IMR-90 (cell line): ENCODE results near the gene RBPJL.

Source experiments
- BHLHE40 ChIP-seq: fragments of 150-350 bp; IDR thresholded peaks from 2 replicates; pipeline ENCODE4 v1.6.1; 2016; ENCODE audit warnings: mild to moderate bottlenecking, low read depth, low read length
- CEBPB ChIP-seq: IDR thresholded peaks from 2 replicates; pipeline ENCODE4 v1.6.1; 2012; ENCODE audit warnings: low read depth, low read length, improper control_type of control experiment
- CHD1 ChIP-seq: IDR thresholded peaks from 2 replicates; pipeline ENCODE4 v1.6.1; 2012; ENCODE audit warnings: low read depth, low read length, improper control_type of control experiment
- FOS ChIP-seq: fragments of 150-350 bp; IDR thresholded peaks from 2 replicates; pipeline ENCODE4 v1.6.1; 2016; ENCODE audit warnings: low read depth, low read length
- MAFK ChIP-seq: IDR thresholded peaks from 2 replicates; pipeline ENCODE4 v1.6.1; 2012; ENCODE audit warnings: low read depth, low read length, improper control_type of control experiment
- MAZ ChIP-seq: IDR thresholded peaks from 2 replicates; pipeline ENCODE4 v1.6.1; 2012; ENCODE audit warnings: low read depth, mild to moderate bottlenecking, low read length, improper control_type of control experiment, moderate library complexity, borderline replicate concordance
- MXI1 ChIP-seq: IDR thresholded peaks from 2 replicates; pipeline ENCODE4 v1.6.1; 2012; ENCODE audit warnings: low read depth, mild to moderate bottlenecking, low read length, moderate library complexity, borderline replicate concordance
- POLR2A ChIP-seq: IDR thresholded peaks from 2 replicates; pipeline ENCODE4 v1.6.1; 2012; ENCODE audit warnings: mild to moderate bottlenecking, low read depth, low read length
- RAD21 ChIP-seq: IDR thresholded peaks from 2 replicates; pipeline ENCODE4 v1.6.1; 2012; ENCODE audit warnings: low read length, improper control_type of control experiment
- RCOR1 ChIP-seq: IDR thresholded peaks from 2 replicates; pipeline ENCODE4 v1.6.1; 2012; ENCODE audit warnings: mild to moderate bottlenecking, low read length, improper control_type of control experiment; ENCODE audit not compliant: insufficient replicate concordance
- RFX5 ChIP-seq: IDR thresholded peaks from 2 replicates; pipeline ENCODE4 v1.8.0; 2012; ENCODE audit warnings: low read depth, mild to moderate bottlenecking, low read length, moderate library complexity
- SMC3 ChIP-seq: fragments of 150-350 bp; IDR thresholded peaks from 2 replicates; pipeline ENCODE4 v1.6.1; 2016; ENCODE audit warnings: low read depth, mild to moderate bottlenecking, antibody characterized with exemption, low read length, moderate library complexity
- USF2 ChIP-seq: fragments of 150-350 bp; IDR thresholded peaks from 2 replicates; pipeline ENCODE4 v1.6.1; 2017; ENCODE audit warnings: mild to moderate bottlenecking, antibody characterized with exemption, low read length, low read depth
- TF ChIP-seq, protein P1 (sequence below): conservative IDR thresholded peaks from 2 replicates; pipeline ENCODE4 v1.5.1; 2012; ENCODE audit warnings: mild to moderate bottlenecking, low read depth, low read length, improper control_type of control experiment

DNA sequence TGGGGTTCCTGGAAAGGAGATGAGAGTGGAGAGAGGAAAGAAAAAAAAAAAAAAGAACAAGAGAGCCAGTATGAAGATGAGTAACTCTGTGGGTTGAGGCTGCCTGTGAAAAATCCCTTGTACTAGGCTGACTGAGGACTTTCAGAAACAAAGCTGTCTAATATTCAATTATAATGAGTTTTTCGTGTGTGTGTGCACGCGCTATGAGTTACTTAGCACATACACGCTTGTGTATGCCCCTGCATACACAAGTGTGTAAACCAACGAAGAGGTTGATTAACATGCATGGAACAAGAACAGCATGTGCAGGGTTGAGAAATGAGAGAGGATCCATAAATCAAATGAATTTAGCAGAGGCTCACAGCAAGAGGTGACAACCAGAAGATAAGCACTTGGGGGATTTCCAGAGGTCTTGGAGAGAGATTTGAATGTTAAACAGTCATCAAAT lies 4.8 kb upstream of the RBPJL start:
- no peak for TF ChIP-seq RCOR1
- TF ChIP-seq, protein P1, sequence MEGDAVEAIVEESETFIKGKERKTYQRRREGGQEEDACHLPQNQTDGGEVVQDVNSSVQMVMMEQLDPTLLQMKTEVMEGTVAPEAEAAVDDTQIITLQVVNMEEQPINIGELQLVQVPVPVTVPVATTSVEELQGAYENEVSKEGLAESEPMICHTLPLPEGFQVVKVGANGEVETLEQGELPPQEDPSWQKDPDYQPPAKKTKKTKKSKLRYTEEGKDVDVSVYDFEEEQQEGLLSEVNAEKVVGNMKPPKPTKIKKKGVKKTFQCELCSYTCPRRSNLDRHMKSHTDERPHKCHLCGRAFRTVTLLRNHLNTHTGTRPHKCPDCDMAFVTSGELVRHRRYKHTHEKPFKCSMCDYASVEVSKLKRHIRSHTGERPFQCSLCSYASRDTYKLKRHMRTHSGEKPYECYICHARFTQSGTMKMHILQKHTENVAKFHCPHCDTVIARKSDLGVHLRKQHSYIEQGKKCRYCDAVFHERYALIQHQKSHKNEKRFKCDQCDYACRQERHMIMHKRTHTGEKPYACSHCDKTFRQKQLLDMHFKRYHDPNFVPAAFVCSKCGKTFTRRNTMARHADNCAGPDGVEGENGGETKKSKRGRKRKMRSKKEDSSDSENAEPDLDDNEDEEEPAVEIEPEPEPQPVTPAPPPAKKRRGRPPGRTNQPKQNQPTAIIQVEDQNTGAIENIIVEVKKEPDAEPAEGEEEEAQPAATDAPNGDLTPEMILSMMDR: no peak
- TF ChIP-seq POLR2A: no peak
- TF ChIP-seq USF2: no peak
- no peak for TF ChIP-seq CHD1
- no peak for TF ChIP-seq CEBPB
- no peak for TF ChIP-seq RAD21
- no peak for TF ChIP-seq RFX5
- no peak for TF ChIP-seq SMC3
- no peak for TF ChIP-seq BHLHE40
- no peak for TF ChIP-seq FOS
- no peak for TF ChIP-seq MAZ
- no peak for TF ChIP-seq MAFK
- TF ChIP-seq MXI1: no peak
